Activated B cell treated with CpG ODN at 0.5 μM for 24 hours (primary cell): ENCODE measurements around the gene ADAMTS12. TPM values are rescaled to one million over a fixed set of nuclear protein-coding genes. Genes with fewer than 3 reads are reported as not detected.

ENCODE experiments used
- ATAC-seq: fragments of 200-7000 bp; cut with Tn5 transposase; one replicate; pipeline ENCODE4 v1.10.0; 2021; ENCODE audit warnings: low read depth, mild to moderate bottlenecking, moderate library complexity
- CTCF ChIA-PET: fragments of 350-600 bp; sonication (Branson Sonifier 250); formaldehyde crosslinking; loops from one replicate; lab custom pipeline; 2021; ENCODE audit warnings: antibody characterized with exemption; lab: Charles Lee
- POLR2A ChIA-PET: fragments of 350-600 bp; sonication (Branson Sonifier 250); formaldehyde crosslinking; loops from one replicate; lab custom pipeline; 2021; ENCODE audit warnings: antibody characterized with exemption; lab: Charles Lee
- DNase-seq: peaks from one replicate; pipeline ENCODE4 v3.0.0; 2022
- H3K27ac Mint-ChIP-seq: one replicate; pipeline ENCODE4 v1.8.0; 2020; ENCODE audit warnings: mixed read lengths
- H3K27me3 Mint-ChIP-seq: one replicate; pipeline ENCODE4 v1.8.0; 2021; ENCODE audit warnings: mixed read lengths
- H3K36me3 Mint-ChIP-seq: one replicate; pipeline ENCODE4 v1.8.0; 2021; ENCODE audit warnings: low read depth, mixed read lengths
- H3K4me1 Mint-ChIP-seq: one replicate; pipeline ENCODE4 v1.8.0; 2021; ENCODE audit warnings: mixed read lengths
- H3K4me3 Mint-ChIP-seq: one replicate; pipeline ENCODE4 v1.8.0; 2020; ENCODE audit warnings: mild to moderate bottlenecking, mixed read lengths
- H3K9me3 Mint-ChIP-seq: one replicate; pipeline ENCODE4 v1.8.0; 2020; ENCODE audit warnings: mixed read lengths
- intact Hi-C: fragments of 100-400 bp; cut with micrococcal nuclease; formaldehyde crosslinking; loops from one replicate; pipeline ENCODE4 v1.15.1; 2024
- total RNA-seq: library from RNA; stranded (reverse); gene quantifications from 2 replicates; pipeline ENCODE4 v1.2.3, GENCODE V29; 2022
- TF ChIP-seq, protein P1 (sequence below): fragments of 200-600 bp; IDR thresholded peaks from one replicate; pipeline ENCODE4 v1.8.0; 2022; ENCODE audit warnings: antibody characterized with exemption, mild to moderate bottlenecking

Gene ADAMTS12
- total RNA-seq, 1 donor from 2014 or later: not detected

DNA sequence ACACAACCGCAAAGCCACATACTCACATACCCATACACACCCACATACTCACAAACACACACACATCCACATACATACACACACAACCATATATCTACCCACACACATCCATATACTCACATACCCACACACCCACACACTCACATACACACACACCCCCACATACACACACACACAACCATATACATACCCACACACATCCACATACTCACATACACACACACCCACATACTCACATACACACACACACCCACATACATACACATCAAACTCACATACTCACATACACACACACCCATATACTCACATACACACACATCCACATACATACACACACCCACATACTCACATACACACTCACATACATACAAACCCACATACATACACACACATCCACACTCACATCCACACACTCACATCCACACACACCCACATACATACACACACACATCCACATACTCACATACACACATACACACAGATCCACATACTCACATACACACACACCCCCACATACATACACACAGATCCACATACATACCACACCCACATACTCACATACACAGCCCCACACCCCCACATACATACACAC, 220.0 kb downstream of the ADAMTS12 start:
- no peak overlapping the region for H3K4me3 Mint-ChIP-seq
- H3K4me1 Mint-ChIP-seq: no peaks in the 10 kb centered on the region
- POLR2A ChIA-PET: no interaction called here
- no peak overlapping the region for H3K27ac Mint-ChIP-seq
- CTCF ChIA-PET: no interaction called here
- intact Hi-C loops: no loop called here
- ATAC-seq (no peak), DNase-seq (no peak)
- H3K9me3 Mint-ChIP-seq: no peaks in the 10 kb centered on the region
- peaks cover 3% of the 10 kb centered on the region for H3K27me3 Mint-ChIP-seq
- TF ChIP-seq, protein P1, sequence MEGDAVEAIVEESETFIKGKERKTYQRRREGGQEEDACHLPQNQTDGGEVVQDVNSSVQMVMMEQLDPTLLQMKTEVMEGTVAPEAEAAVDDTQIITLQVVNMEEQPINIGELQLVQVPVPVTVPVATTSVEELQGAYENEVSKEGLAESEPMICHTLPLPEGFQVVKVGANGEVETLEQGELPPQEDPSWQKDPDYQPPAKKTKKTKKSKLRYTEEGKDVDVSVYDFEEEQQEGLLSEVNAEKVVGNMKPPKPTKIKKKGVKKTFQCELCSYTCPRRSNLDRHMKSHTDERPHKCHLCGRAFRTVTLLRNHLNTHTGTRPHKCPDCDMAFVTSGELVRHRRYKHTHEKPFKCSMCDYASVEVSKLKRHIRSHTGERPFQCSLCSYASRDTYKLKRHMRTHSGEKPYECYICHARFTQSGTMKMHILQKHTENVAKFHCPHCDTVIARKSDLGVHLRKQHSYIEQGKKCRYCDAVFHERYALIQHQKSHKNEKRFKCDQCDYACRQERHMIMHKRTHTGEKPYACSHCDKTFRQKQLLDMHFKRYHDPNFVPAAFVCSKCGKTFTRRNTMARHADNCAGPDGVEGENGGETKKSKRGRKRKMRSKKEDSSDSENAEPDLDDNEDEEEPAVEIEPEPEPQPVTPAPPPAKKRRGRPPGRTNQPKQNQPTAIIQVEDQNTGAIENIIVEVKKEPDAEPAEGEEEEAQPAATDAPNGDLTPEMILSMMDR: no peak
- no peaks in the 10 kb centered on the region for H3K36me3 Mint-ChIP-seq

DNA sequence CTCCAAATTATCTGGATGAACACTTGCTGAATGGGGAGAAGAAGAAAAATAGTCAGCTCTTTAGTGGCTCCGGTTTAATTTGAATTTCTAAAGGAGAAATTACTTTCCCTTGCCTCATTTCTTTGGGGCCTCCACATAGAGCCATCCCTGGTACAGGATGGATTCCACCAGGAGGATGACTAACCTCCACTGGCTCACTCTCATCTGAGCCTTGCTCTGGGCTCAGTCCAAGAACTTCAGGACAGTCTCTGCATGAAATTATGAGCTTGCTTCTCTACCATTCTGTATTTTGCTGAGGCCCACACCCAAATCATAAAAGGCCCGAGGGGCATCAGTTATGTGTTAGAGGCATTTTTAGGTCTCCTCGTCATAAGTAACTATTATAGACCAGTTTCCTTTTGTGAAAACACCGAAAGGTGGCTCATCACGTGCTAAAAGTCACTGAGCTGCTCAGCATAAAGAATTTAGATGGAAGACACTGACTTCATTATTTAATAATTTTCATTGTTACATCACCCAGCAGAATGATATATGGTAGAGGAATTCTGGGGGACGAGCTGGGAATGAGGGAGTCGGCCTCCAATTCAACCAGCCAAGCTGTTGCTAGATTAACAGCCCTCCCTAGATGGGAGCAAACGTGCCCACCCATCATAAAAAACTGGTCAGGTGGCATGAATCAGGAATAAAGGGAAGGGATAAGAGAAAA, 228.9 kb downstream of the ADAMTS12 start:
- intact Hi-C loops: no loop called here
- Mint-ChIP-seq H3K27me3 (peaks cover 6% of the 10 kb centered on the region), H3K9me3 (no peaks in the 10 kb centered on the region), H3K4me3 (no peak overlapping the region), H3K4me1 (no peaks in the 10 kb centered on the region), H3K36me3 (no peaks in the 10 kb centered on the region), H3K27ac (no peak overlapping the region)
- no peak for ATAC-seq
- CTCF ChIA-PET: no interaction called here
- no peak for DNase-seq
- TF ChIP-seq, protein P1: no peak
- POLR2A ChIA-PET: no interaction called here

DNA sequence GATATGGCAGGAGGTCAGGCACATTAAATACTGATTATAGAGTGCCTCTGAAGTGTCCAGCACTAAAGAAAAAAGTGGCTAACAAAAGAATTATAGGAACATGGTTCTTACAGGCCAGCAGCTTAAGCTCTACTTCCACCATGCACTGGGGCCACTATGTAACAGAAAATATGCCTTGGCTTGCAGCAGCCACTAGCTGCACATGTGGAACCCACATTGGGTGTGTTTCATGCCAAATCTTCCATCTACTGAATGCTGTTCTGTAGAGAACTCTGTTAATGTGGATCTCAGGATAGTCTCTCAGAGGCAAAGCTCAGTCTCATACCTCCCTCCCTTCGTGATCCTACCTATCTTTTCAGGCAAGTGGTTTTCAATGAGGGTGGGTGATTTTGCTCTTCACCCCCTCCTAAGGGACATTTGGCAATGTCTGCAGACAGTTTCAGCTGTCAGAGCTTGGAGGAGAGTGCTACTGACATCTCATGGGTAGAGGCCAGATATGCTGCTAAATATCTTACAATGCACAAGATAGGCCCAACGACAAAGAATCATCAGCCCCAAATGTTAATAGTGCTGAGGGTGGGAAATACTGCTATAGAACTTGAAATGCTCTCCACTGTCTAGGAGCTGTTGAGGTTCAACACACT, 232.1 kb downstream of the ADAMTS12 start:
- Mint-ChIP-seq H3K27ac (no peak overlapping the region), H3K4me1 (no peaks in the 10 kb centered on the region), H3K9me3 (no peaks in the 10 kb centered on the region), H3K36me3 (no peaks in the 10 kb centered on the region), H3K27me3 (peaks cover 4% of the 10 kb centered on the region), H3K4me3 (no peak overlapping the region)
- TF ChIP-seq, protein P1: no peak
- intact Hi-C loops: no loop called here
- ChIA-PET POLR2A (no interaction called here), CTCF (no interaction called here)
- ATAC-seq (no peak), DNase-seq (no peak)

DNA sequence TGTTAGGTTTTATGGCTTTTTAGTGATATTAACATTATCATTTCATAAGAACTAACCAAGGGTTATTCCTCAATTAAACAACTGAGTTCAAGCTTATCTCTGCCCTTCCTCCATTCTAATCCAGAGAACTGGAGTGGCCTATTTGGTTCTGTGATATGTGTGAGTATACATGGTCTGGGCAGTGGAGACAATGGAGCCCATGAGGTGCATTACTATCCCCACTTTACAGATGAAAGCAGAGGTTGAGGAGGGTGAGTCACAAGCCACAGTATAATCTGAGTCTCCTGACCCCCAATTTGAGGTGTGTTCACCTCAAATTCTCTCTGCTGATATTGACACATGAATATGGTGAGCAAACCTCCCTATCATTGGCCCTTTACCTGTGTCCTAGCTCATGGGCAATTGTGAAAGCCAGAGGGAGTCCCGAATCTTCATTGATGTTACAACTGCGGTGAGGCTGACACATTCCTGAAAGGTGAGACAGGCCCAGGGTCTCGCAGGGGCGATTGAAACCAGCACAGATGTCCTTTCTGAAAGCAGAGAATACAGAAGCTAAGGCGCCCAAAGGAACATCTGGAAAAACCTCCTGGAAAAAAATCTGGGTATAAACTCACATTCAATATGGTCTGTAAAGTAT, 233.9 kb downstream of the ADAMTS12 start:
- ATAC-seq (no peak), DNase-seq (no peak)
- Mint-ChIP-seq H3K4me3 (no peak overlapping the region), H3K4me1 (no peaks in the 10 kb centered on the region), H3K27ac (no peak overlapping the region), H3K9me3 (no peaks in the 10 kb centered on the region), H3K27me3 (peaks cover 1% of the 10 kb centered on the region), H3K36me3 (no peaks in the 10 kb centered on the region)
- TF ChIP-seq, protein P1: no peak
- intact Hi-C loops: no loop called here
- CTCF ChIA-PET: no interaction called here
- POLR2A ChIA-PET: no interaction called here

DNA sequence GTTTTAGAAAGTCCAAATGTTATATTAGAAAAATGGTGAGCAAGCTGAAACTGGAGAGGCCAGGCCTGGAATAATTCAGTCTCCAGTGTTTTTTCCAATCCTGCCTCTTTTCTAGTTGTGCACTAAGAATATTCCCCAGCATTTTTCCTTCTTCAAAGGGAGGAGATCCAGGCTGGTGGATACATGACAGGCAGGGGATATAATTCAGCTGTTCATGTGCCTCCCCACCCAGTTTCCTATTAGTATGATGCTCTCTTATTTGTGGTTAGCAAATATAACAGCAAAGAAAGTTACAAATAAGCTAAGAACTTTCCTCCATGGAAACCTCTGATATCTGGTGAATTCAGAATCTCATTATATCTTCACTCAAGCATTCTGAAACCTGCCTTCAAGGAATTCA, 234.6 kb downstream of the ADAMTS12 start:
- no peaks in the 10 kb centered on the region for H3K36me3 Mint-ChIP-seq
- H3K27ac Mint-ChIP-seq: no peak overlapping the region
- H3K4me1 Mint-ChIP-seq: no peaks in the 10 kb centered on the region
- no peaks in the 10 kb centered on the region for H3K9me3 Mint-ChIP-seq
- ATAC-seq (no peak), DNase-seq (no peak)
- ChIA-PET CTCF (no interaction called here), POLR2A (no interaction called here)
- no peak overlapping the region for H3K4me3 Mint-ChIP-seq
- TF ChIP-seq, protein P1: no peak
- no peaks in the 10 kb centered on the region for H3K27me3 Mint-ChIP-seq
- intact Hi-C loops: no loop called here
